C4-2B (cell line): ENCODE data around the gene ETFA.

Experiments used
- H3K27ac ChIP-seq: fragments of 450-650 bp; 2 replicates; pipeline ENCODE4 v1.5.1; 2017
- ZFX ChIP-seq: fragments of 450-650 bp; IDR thresholded peaks from 2 replicates; pipeline ENCODE4 v1.6.1; 2017
- TF ChIP-seq, protein P1 (sequence below): fragments of 450-650 bp; conservative IDR thresholded peaks from 2 replicates; pipeline ENCODE4 v1.5.1; 2017; ENCODE audit warnings: mild to moderate bottlenecking

ETFA gene

GRCh38 chr15:76196269-76197231 lies 114.7 kb downstream of the ETFA start:
- peak; percentile 19; the same call in 1 of the 2 replicates for TF ChIP-seq ZFX
- TF ChIP-seq, protein P1, sequence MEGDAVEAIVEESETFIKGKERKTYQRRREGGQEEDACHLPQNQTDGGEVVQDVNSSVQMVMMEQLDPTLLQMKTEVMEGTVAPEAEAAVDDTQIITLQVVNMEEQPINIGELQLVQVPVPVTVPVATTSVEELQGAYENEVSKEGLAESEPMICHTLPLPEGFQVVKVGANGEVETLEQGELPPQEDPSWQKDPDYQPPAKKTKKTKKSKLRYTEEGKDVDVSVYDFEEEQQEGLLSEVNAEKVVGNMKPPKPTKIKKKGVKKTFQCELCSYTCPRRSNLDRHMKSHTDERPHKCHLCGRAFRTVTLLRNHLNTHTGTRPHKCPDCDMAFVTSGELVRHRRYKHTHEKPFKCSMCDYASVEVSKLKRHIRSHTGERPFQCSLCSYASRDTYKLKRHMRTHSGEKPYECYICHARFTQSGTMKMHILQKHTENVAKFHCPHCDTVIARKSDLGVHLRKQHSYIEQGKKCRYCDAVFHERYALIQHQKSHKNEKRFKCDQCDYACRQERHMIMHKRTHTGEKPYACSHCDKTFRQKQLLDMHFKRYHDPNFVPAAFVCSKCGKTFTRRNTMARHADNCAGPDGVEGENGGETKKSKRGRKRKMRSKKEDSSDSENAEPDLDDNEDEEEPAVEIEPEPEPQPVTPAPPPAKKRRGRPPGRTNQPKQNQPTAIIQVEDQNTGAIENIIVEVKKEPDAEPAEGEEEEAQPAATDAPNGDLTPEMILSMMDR = no peak
- H3K27ac ChIP-seq = peak overlapping the region; percentile 78

GRCh38 chr15:76195506-76196268 lies 115.6 kb downstream of the ETFA start:
- H3K27ac ChIP-seq = peak overlapping the region; percentile 78
- TF ChIP-seq, protein P1 = no peak
- no peak for TF ChIP-seq ZFX

- H3K27ac ChIP-seq = no peak overlapping the region
- no peak for TF ChIP-seq ZFX
- TF ChIP-seq, protein P1 = no peak
These were observed 117.3 kb downstream of the ETFA start for GRCh38 chr15:76193934-76194333.

DNA sequence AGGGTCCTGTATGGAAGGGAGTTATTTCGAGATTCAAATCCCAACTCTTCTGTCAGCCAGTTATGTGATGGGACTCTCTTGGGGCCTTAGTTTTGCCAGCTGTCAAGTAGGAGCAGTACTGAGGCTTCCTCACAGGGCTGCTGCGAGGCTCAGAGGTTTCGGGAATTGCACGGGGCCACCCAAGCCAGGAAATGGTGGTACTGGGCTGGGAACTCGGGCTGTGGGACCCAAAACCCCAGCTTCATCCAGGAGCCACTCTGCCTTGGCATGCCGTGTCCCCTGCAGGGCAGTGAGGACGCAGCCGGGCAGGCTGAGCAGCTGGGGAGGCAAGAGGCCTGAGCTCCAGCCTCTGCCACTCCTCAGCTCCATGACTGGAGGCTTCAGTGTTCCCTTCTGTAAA lies 118.6 kb downstream of the ETFA start:
- H3K27ac ChIP-seq = no peak overlapping the region
- no peak for TF ChIP-seq ZFX
- TF ChIP-seq, protein P1 = no peak

- peak overlapping the region; percentile 59 for H3K27ac ChIP-seq
- TF ChIP-seq ZFX = no peak
- TF ChIP-seq, protein P1 = no peak
These were observed 119.6 kb downstream of the ETFA start for GRCh38 chr15:76191539-76192244.

- peak overlapping the region; percentile 59 for H3K27ac ChIP-seq
- peak; percentile 29; the same call in 1 of the 2 replicates for TF ChIP-seq ZFX
- TF ChIP-seq, protein P1 = peak; percentile 98
These were observed 120.3 kb downstream of the ETFA start for GRCh38 chr15:76190751-76191538.
